B cell (primary cell): ENCODE results near the gene GMEB2. TPM values are rescaled to one million over a fixed set of nuclear protein-coding genes. Genes with fewer than 3 reads are reported as not detected.

Experiments
- ATAC-seq: fragments of 200-7000 bp; cut with Tn5 transposase; one replicate; pipeline ENCODE4 v1.10.0; 2021; ENCODE audit warnings: low read depth, mild to moderate bottlenecking, moderate number of reproducible peaks, moderate library complexity
- CTCF ChIA-PET: fragments of 350-600 bp; sonication (Branson Sonifier 250); formaldehyde crosslinking; loops from one replicate; lab custom pipeline; 2021; ENCODE audit warnings: antibody characterized with exemption, inconsistent platforms; lab: Charles Lee
- POLR2A ChIA-PET: fragments of 350-600 bp; sonication (Branson Sonifier 250); formaldehyde crosslinking; loops from one replicate; lab custom pipeline; 2021; ENCODE audit warnings: antibody characterized with exemption; lab: Charles Lee
- DNase-seq: peaks from one replicate; pipeline ENCODE4 v3.0.0; 2013
- H2AFZ ChIP-seq: 2 replicates; pipeline ENCODE4 v1.6.1; 2012; ENCODE audit warnings: mild to moderate bottlenecking, low read depth, low read length; ENCODE audit not compliant: insufficient read depth, poor library complexity, severe bottlenecking
- H3K27ac ChIP-seq, 2 donors: 1 replicate in 1 of 2; 2 replicates in 1 of 2; pipeline ENCODE4 v1.5.1; 2012 to 2013; ENCODE audit warnings: low read length in 2 of 2, mild to moderate bottlenecking in 2 of 2, moderate library complexity in 1 of 2
- H3K27me3 ChIP-seq, 4 experiments: fragments of 200-600 bp in 1 of 4; sonication (generic) in 1 of 4; replicated peaks in 1 of 4; 1 replicate in 2 of 4; 2 replicates in 2 of 4; pipeline versions ENCODE4 v1.6.1 to v1.7.0; 2013 to 2016; ENCODE audit warnings: low read length in 3 of 4, mild to moderate bottlenecking in 2 of 4, mixed read lengths in 1 of 4, moderate library complexity in 1 of 4; ENCODE audit not compliant: insufficient read depth in 4 of 4, control insufficient read depth in 3 of 4; ENCODE audit errors: control extremely low read depth in 1 of 4
- H3K36me3 ChIP-seq, 2 experiments: replicated peaks in 1 of 2; 1 replicate in 1 of 2; 2 replicates in 1 of 2; pipeline versions ENCODE4 v1.6.1 to v1.7.1; 2013; ENCODE audit warnings: low read length in 1 of 2; ENCODE audit not compliant: insufficient read depth in 2 of 2, control insufficient read depth in 1 of 2; ENCODE audit errors: control extremely low read depth in 1 of 2, extremely low read depth in 1 of 2
- H3K4me1 ChIP-seq, 2 donors: fragments of 200-600 bp in 1 of 2; sonication (generic) in 1 of 2; 1 replicate in 1 of 2; 2 replicates in 1 of 2; pipeline versions ENCODE4 v1.5.1 to v1.6.1; 2013 to 2017; ENCODE audit warnings: low read length in 2 of 2; ENCODE audit not compliant: control insufficient read depth in 2 of 2, insufficient read depth in 2 of 2
- H3K4me2 ChIP-seq: replicated peaks from 2 replicates; pipeline ENCODE3; 2012; ENCODE audit warnings: mild to moderate bottlenecking, low read depth, low read length; ENCODE audit not compliant: poor library complexity, severe bottlenecking
- H3K4me3 ChIP-seq, 5 experiments: fragments of 200-600 bp in 1 of 5; sonication (generic) in 1 of 5; 1 replicate in 3 of 5; 2 replicates in 2 of 5; pipeline versions ENCODE4 v1.5.1 to v1.7.0; 2011 to 2016; ENCODE audit warnings: low read length in 4 of 5, mild to moderate bottlenecking in 4 of 5, low read depth in 2 of 5, control low read depth in 1 of 5, moderate library complexity in 1 of 5; ENCODE audit not compliant: insufficient read depth in 1 of 5; ENCODE audit errors: control extremely low read depth in 1 of 5, extremely low read depth in 1 of 5
- H3K79me2 ChIP-seq: fragments of 200-600 bp; sonication (generic); one replicate; pipeline ENCODE4 v1.6.0; 2016; ENCODE audit warnings: low read length; ENCODE audit not compliant: control insufficient read depth, insufficient read depth
- H3K9ac ChIP-seq: fragments of 200-600 bp; sonication (generic); 2 replicates; pipeline ENCODE4 v1.6.1; 2017; ENCODE audit warnings: mild to moderate bottlenecking, low read length, moderate library complexity
- H3K9me3 ChIP-seq, 3 donors: one replicate each; pipeline versions ENCODE4 v1.6.1 to v1.7.1; 2013; ENCODE audit warnings: low read length in 2 of 3; ENCODE audit not compliant: control insufficient read depth in 2 of 3, insufficient read depth in 1 of 3; ENCODE audit errors: control extremely low read depth in 1 of 3
- H4K20me1 ChIP-seq: 2 replicates; pipeline ENCODE4 v1.6.0; 2012; ENCODE audit warnings: mild to moderate bottlenecking, low read length; ENCODE audit not compliant: insufficient read depth, control insufficient read depth, poor library complexity, severe bottlenecking
- H3K27ac Mint-ChIP-seq: one replicate; pipeline ENCODE4 v1.8.0; 2021; ENCODE audit warnings: mixed read lengths
- H3K27me3 Mint-ChIP-seq: one replicate; pipeline ENCODE4 v1.8.0; 2021; ENCODE audit warnings: mixed read lengths
- H3K4me1 Mint-ChIP-seq: one replicate; pipeline ENCODE4 v1.8.0; 2021; ENCODE audit warnings: mixed read lengths
- H3K4me3 Mint-ChIP-seq: one replicate; pipeline ENCODE4 v1.8.0; 2021; ENCODE audit warnings: mixed read lengths
- H3K9me3 Mint-ChIP-seq: one replicate; pipeline ENCODE4 v1.8.0; 2022; ENCODE audit warnings: mixed read lengths; ENCODE audit not compliant: insufficient read depth
- EZH2 ChIP-seq: IDR thresholded peaks from 2 replicates; pipeline ENCODE4 v1.6.1; 2012; ENCODE audit warnings: borderline replicate concordance, low read depth, mild to moderate bottlenecking, moderate library complexity, low read length; ENCODE audit not compliant: insufficient read depth, poor library complexity, severe bottlenecking
- WGBS: methylation state at CpG from one replicate; pipeline ENCODE4 v1.1.5; 2013; ENCODE audit warnings: missing lambda C conversion rate; ENCODE audit not compliant: insufficient coverage; 5-methylcytosine and 5-hydroxymethylcytosine counted together
- intact Hi-C: fragments of 100-400 bp; cut with micrococcal nuclease; formaldehyde crosslinking; loops from one replicate; pipeline ENCODE4 v1.10.0; 2022
- polyA plus RNA-seq: library from polyadenylated mRNA; depleted of rRNA; stranded (reverse); fragments of >200 nt; gene quantifications from 2 replicates; pipeline ENCODE4 v1.2.3, GENCODE V29; 2012
- total RNA-seq, 2 donors: library from RNA; stranded (reverse); fragments of 120-200 nt in 1 of 2; gene quantifications; 1 replicate in 1 of 2; 2 replicates in 1 of 2; pipeline versions ENCODE4 v1.2.3 to v1.2.4, GENCODE V29; 2013 to 2022
- TF ChIP-seq, protein P1 (sequence below): fragments of 200-600 bp; IDR thresholded peaks from one replicate; pipeline ENCODE4 v1.8.0; 2022; ENCODE audit warnings: antibody characterized with exemption, mild to moderate bottlenecking

Gene GMEB2
- total and polyA plus RNA-seq, 2 donors (not counting 1 experiment from before 2014, with no cell fraction given): 17.7 to 24.5 TPM

- 57% methylated on average over 15 of the region's 27 CpGs for WGBS
- no peaks in the 10 kb centered on the region for H3K79me2 ChIP-seq
- peaks cover 40% of the 10 kb centered on the region for H3K4me1 Mint-ChIP-seq
- H3K27me3 ChIP-seq: no peaks in the 10 kb centered on the region
- H3K9me3 ChIP-seq: peaks cover 0 to 3% (median 0%) of the 10 kb centered on the region in 3 donors
- ATAC-seq: peak; percentile 3
- H3K36me3 ChIP-seq: no peaks in the 10 kb centered on the region
- H3K4me3 Mint-ChIP-seq: peak overlapping the region; percentile 86
- no peaks in the 10 kb centered on the region for H3K27me3 Mint-ChIP-seq
- CTCF ChIA-PET: interaction anchor here (0.8 to 4.7 kb wide), 35 partner anchors 8 to 500 kb away, joined by 3 to 30 read pairs (median 6); partner anchors contain the start of genes ARFRP1, FNDC11, HELZ2 and LIME1
- peak overlapping the region; percentile 60 for H3K9ac ChIP-seq
- H3K4me3 ChIP-seq: peak overlapping the region in 4 of 5 experiments; percentile 55 to 67 (median 58)
- H3K4me2 ChIP-seq: peak overlapping the region; percentile 92
- H3K27ac ChIP-seq: peak overlapping the region; percentile 83 to 86
- no peaks in the 10 kb centered on the region for H4K20me1 ChIP-seq
- intact Hi-C loops: loop anchor here (1.0 to 5.0 kb wide), 7 partner anchors 14 to 436 kb away; partner anchors contain the start of genes LIME1, RTEL1, SLC2A4RG and UCKL1
- H3K4me1 ChIP-seq: peaks cover 36 to 53% of the 10 kb centered on the region in 2 donors
- peak overlapping the region; percentile 71 for H2AFZ ChIP-seq
- TF ChIP-seq EZH2: no peak
- TF ChIP-seq, protein P1, sequence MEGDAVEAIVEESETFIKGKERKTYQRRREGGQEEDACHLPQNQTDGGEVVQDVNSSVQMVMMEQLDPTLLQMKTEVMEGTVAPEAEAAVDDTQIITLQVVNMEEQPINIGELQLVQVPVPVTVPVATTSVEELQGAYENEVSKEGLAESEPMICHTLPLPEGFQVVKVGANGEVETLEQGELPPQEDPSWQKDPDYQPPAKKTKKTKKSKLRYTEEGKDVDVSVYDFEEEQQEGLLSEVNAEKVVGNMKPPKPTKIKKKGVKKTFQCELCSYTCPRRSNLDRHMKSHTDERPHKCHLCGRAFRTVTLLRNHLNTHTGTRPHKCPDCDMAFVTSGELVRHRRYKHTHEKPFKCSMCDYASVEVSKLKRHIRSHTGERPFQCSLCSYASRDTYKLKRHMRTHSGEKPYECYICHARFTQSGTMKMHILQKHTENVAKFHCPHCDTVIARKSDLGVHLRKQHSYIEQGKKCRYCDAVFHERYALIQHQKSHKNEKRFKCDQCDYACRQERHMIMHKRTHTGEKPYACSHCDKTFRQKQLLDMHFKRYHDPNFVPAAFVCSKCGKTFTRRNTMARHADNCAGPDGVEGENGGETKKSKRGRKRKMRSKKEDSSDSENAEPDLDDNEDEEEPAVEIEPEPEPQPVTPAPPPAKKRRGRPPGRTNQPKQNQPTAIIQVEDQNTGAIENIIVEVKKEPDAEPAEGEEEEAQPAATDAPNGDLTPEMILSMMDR: peak; percentile 64
- DNase-seq: peak; percentile 75
- POLR2A ChIA-PET: interaction anchor here (0.6 to 2.7 kb wide), 19 partner anchors 13 to 442 kb away, joined by 3 to 42 read pairs (median 6); partner anchors contain the start of genes ARFRP1, PPDPF, PRPF6 and RTEL1
- no peaks in the 10 kb centered on the region for H3K9me3 Mint-ChIP-seq
- peak overlapping the region; percentile 92 for H3K27ac Mint-ChIP-seq
These were observed 88.5 kb downstream of the GMEB2 start for GRCh38 chr20:63538204-63539091.

Other genes starting within 250 kb of the GMEB2 start
- 0.12 and 0.49 TPM in 2 replicates for gene KCNQ2, start 154.4 kb downstream of the GMEB2 start, total RNA-seq
- not detected in 2 replicates for gene KCNQ2, start 154.4 kb downstream of the GMEB2 start, polyA plus RNA-seq
- gene EEF1A2, start 128.0 kb downstream of the GMEB2 start, total RNA-seq: 1.8 and 2.2 TPM in 2 replicates
- gene EEF1A2, start 128.0 kb downstream of the GMEB2 start, polyA plus RNA-seq: 2.4 and 2.9 TPM in 2 replicates
- 149 and 162 TPM in 2 replicates for gene PPDPF, start 106.3 kb downstream of the GMEB2 start, total RNA-seq
- gene PPDPF, start 106.3 kb downstream of the GMEB2 start, polyA plus RNA-seq: 93.5 and 144 TPM in 2 replicates
- gene PTK6, start 89.7 kb downstream of the GMEB2 start, total RNA-seq: 0.75 and 0.86 TPM in 2 replicates
- 2.3 and 2.8 TPM in 2 replicates for gene PTK6, start 89.7 kb downstream of the GMEB2 start, polyA plus RNA-seq
- gene SRMS, start 79.4 kb downstream of the GMEB2 start, total RNA-seq: 0.17 and 0.27 TPM in 2 replicates
- gene SRMS, start 79.4 kb downstream of the GMEB2 start, polyA plus RNA-seq: 0.26 and 0.54 TPM in 2 replicates
- 3.8 and 5.1 TPM in 2 replicates for gene FNDC11, start 72.9 kb downstream of the GMEB2 start, total RNA-seq
- gene FNDC11, start 72.9 kb downstream of the GMEB2 start, polyA plus RNA-seq: 32.3 and 34.2 TPM in 2 replicates
- 52.6 and 53.7 TPM in 2 replicates for gene HELZ2, start 52.9 kb downstream of the GMEB2 start, total RNA-seq
- gene HELZ2, start 52.9 kb downstream of the GMEB2 start, polyA plus RNA-seq: 36.3 and 40.6 TPM in 2 replicates
- gene STMN3, start 26.3 kb upstream of the GMEB2 start, total RNA-seq: 32.2 and 35.0 TPM in 2 replicates
- 56.4 and 59.4 TPM in 2 replicates for gene STMN3, start 26.3 kb upstream of the GMEB2 start, polyA plus RNA-seq
- 32.6 and 35.3 TPM in 2 replicates for gene RTEL1, start 31.2 kb upstream of the GMEB2 start, total RNA-seq
- 15.1 and 21.2 TPM in 2 replicates for gene RTEL1, start 31.2 kb upstream of the GMEB2 start, polyA plus RNA-seq
- not detected in 2 replicates for gene TNFRSF6B, start 69.6 kb upstream of the GMEB2 start, total RNA-seq
- gene TNFRSF6B, start 69.6 kb upstream of the GMEB2 start, polyA plus RNA-seq: 6.7 and 7.8 TPM in 2 replicates
- 73.3 and 75.5 TPM in 2 replicates for gene ARFRP1, start 80.9 kb upstream of the GMEB2 start, total RNA-seq
- 41.0 and 42.1 TPM in 2 replicates for gene ARFRP1, start 80.9 kb upstream of the GMEB2 start, polyA plus RNA-seq
- 46.1 and 47.5 TPM in 2 replicates for gene ZGPAT, start 80.9 kb upstream of the GMEB2 start, total RNA-seq
- 62.1 and 71.7 TPM in 2 replicates for gene ZGPAT, start 80.9 kb upstream of the GMEB2 start, polyA plus RNA-seq
- gene LIME1, start 109.6 kb upstream of the GMEB2 start, total RNA-seq: 14.5 and 14.8 TPM in 2 replicates
- 63.0 and 95.2 TPM in 2 replicates for gene LIME1, start 109.6 kb upstream of the GMEB2 start, polyA plus RNA-seq
- gene SLC2A4RG, start 112.7 kb upstream of the GMEB2 start, total RNA-seq: 49.4 and 50.8 TPM in 2 replicates
- 28.5 and 39.7 TPM in 2 replicates for gene SLC2A4RG, start 112.7 kb upstream of the GMEB2 start, polyA plus RNA-seq
- 0.64 and 1.6 TPM in 2 replicates for gene ZBTB46, start 204.2 kb upstream of the GMEB2 start, total RNA-seq
- gene ZBTB46, start 204.2 kb upstream of the GMEB2 start, polyA plus RNA-seq: 0.16 and 0.30 TPM in 2 replicates
- gene ABHD16B, start 234.4 kb upstream of the GMEB2 start, total RNA-seq: not detected in 2 replicates
- gene ABHD16B, start 234.4 kb upstream of the GMEB2 start, polyA plus RNA-seq: not detected in 2 replicates
- 41.1 and 41.3 TPM in 2 replicates for gene TPD52L2, start 238.2 kb upstream of the GMEB2 start, total RNA-seq
- 39.9 and 45.6 TPM in 2 replicates for gene TPD52L2, start 238.2 kb upstream of the GMEB2 start, polyA plus RNA-seq